Breast epithelium (tissue), 3 donors: ENCODE measurements around the gene FGF5.

Experiments
- POLR2A ChIP-seq: fragments of 450-650 bp; IDR thresholded peaks from one replicate; pipeline ENCODE4 v1.6.1; 2016; ENCODE audit warnings: antibody characterized with exemption, mild to moderate bottlenecking, moderate library complexity
- TF ChIP-seq, protein P1 (sequence below), 3 donors: fragments of 450-650 bp; IDR thresholded peaks; one replicate each; pipeline ENCODE4 v1.5.1; 2016 to 2017; ENCODE audit warnings: antibody characterized with exemption in 3 of 3, mild to moderate bottlenecking in 3 of 3, moderate library complexity in 3 of 3

DNA sequence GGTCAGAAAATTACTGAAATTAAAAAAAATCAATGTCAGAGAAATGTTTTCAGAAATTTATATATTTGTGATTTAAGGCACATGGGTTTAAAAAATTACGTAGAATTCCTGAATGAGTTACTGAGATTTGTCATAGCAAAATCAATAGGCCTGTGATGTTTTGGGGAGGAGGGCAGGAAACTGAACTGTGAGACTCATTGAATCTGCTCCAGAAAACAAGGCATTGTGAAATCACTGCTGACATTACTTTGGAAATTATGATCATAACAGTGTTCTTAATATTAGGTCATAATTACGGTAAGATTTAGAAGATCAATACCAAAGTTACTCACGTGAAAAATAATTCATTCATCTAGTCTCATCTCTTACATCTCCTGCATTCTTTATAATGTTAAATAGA, 5.3 kb downstream of the FGF5 start:
- no peak for TF ChIP-seq POLR2A
- TF ChIP-seq, protein P1, sequence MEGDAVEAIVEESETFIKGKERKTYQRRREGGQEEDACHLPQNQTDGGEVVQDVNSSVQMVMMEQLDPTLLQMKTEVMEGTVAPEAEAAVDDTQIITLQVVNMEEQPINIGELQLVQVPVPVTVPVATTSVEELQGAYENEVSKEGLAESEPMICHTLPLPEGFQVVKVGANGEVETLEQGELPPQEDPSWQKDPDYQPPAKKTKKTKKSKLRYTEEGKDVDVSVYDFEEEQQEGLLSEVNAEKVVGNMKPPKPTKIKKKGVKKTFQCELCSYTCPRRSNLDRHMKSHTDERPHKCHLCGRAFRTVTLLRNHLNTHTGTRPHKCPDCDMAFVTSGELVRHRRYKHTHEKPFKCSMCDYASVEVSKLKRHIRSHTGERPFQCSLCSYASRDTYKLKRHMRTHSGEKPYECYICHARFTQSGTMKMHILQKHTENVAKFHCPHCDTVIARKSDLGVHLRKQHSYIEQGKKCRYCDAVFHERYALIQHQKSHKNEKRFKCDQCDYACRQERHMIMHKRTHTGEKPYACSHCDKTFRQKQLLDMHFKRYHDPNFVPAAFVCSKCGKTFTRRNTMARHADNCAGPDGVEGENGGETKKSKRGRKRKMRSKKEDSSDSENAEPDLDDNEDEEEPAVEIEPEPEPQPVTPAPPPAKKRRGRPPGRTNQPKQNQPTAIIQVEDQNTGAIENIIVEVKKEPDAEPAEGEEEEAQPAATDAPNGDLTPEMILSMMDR (IDR thresholded peaks at IDR 0.05), result no peak
